CD4-positive, alpha-beta T cell treated with Interferon gamma for 1 hour (primary cell): ENCODE results near the gene PTGDR2.

ENCODE experiments used
- DNase-seq: peaks from one replicate; pipeline ENCODE4 v3.0.0-alpha.2; 2020

PTGDR2 gene

DNA sequence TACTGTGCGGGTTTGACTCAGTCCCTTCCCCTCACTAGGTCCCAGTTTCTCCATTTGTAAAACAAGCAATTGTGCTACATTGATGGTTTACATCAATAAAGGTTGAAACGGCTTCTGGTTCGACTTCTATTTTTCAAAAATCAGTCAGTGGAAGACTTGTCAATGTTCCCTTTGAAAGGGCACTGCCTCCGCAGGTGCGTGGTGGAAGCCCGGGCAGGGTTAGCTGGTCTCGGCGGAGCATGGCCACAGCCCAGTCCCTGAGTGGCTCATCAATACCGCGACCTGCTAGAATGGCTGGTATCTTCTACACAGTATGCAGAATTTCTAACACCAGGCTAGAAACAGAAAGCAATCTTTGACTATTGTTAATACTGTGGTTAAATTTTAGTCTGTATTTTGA is 54.6 kb downstream of the PTGDR2 start:
- no peak for DNase-seq
